Endodermal cell (in vitro differentiated cells): ENCODE measurements around the gene GPC4. TPM values are rescaled to one million over a fixed set of nuclear protein-coding genes. Genes with fewer than 3 reads are reported as not detected.

Experiments used
- DNase-seq: peaks from one replicate; pipeline ENCODE4 v3.0.0-alpha.2; 2017
- H3K27ac ChIP-seq: 2 replicates; pipeline ENCODE4 v1.5.1; 2013; ENCODE audit warnings: mild to moderate bottlenecking, low read depth, low read length, moderate library complexity
- H3K27me3 ChIP-seq: 2 replicates; pipeline ENCODE4 v1.6.1; 2013; ENCODE audit warnings: mild to moderate bottlenecking, low read length, moderate library complexity; ENCODE audit not compliant: insufficient read depth, control insufficient read depth, poor library complexity, severe bottlenecking
- H3K36me3 ChIP-seq: 2 replicates; pipeline ENCODE4 v1.7.0; 2013; ENCODE audit warnings: mild to moderate bottlenecking, low read length, moderate library complexity; ENCODE audit not compliant: control insufficient read depth, insufficient read depth
- H3K4me1 ChIP-seq: one replicate; pipeline ENCODE4 v1.7.0; 2013; ENCODE audit warnings: low read length; ENCODE audit not compliant: control insufficient read depth, insufficient read depth
- H3K4me3 ChIP-seq: 2 replicates; pipeline ENCODE4 v1.5.1; 2013; ENCODE audit warnings: mild to moderate bottlenecking, low read length, moderate library complexity
- H3K9ac ChIP-seq: 2 replicates; pipeline ENCODE4 v1.6.1; 2013; ENCODE audit warnings: mild to moderate bottlenecking, low read length, moderate library complexity; ENCODE audit not compliant: poor library complexity, severe bottlenecking; ENCODE audit errors: extremely low read depth
- H3K9me3 ChIP-seq: 2 replicates; pipeline ENCODE4 v1.6.1; 2013; ENCODE audit warnings: mild to moderate bottlenecking, low read length, moderate library complexity; ENCODE audit not compliant: control insufficient read depth
- H3K27ac Mint-ChIP-seq: 2 replicates; pipeline ENCODE4 v1.8.0; 2020; ENCODE audit warnings: mixed read lengths
- H3K27me3 Mint-ChIP-seq: 2 replicates; pipeline ENCODE4 v1.8.0; 2021; ENCODE audit warnings: mild to moderate bottlenecking, mixed read lengths; ENCODE audit not compliant: insufficient read depth
- H3K36me3 Mint-ChIP-seq: 2 replicates; pipeline ENCODE4 v1.8.0; 2020; ENCODE audit warnings: low read depth, mixed read lengths
- H3K4me1 Mint-ChIP-seq: 2 replicates; pipeline ENCODE4 v1.8.0; 2020; ENCODE audit warnings: mixed read lengths
- H3K4me3 Mint-ChIP-seq: 2 replicates; pipeline ENCODE4 v1.8.0; 2020; ENCODE audit warnings: mild to moderate bottlenecking, moderate library complexity, mixed read lengths
- H3K9me3 Mint-ChIP-seq: 2 replicates; pipeline ENCODE4 v1.8.0; 2020; ENCODE audit warnings: mild to moderate bottlenecking, mixed read lengths
- CTCF ChIP-seq: fragments of 200-600 bp; sonication (generic); conservative IDR thresholded peaks from 2 replicates; pipeline ENCODE4 v1.5.0; 2021; ENCODE audit warnings: antibody characterized with exemption, mild to moderate bottlenecking
- WGBS, 2 experiments: methylation state at CpG; one replicate each; pipeline versions ENCODE4 v1.1.5 to v1.1.7; 2013; ENCODE audit warnings: missing lambda C conversion rate in 2 of 2, mixed read lengths in 1 of 2; ENCODE audit not compliant: insufficient coverage in 1 of 2, insufficient read length in 1 of 2; 5-methylcytosine and 5-hydroxymethylcytosine counted together
- total RNA-seq, 2 donors: library from RNA; stranded (reverse); fragmentation: NEBNext Ultra II Directional in 1 of 2; extraction: Animal tissue kit (Norgen Biotek cat#: 25700) in 1 of 2; gene quantifications; 2 replicates in 1 of 2; 3 replicates in 1 of 2; pipeline ENCODE4 v1.2.1, GENCODE V29; 2021

GPC4 gene
- total RNA-seq, 2 donors from 2014 or later: 281 to 829 TPM

GRCh38 chrX:133374874-133375387 is 40.4 kb downstream of the GPC4 start:
- H3K4me1 ChIP-seq: peaks cover 8% of the 10 kb centered on the region
- Mint-ChIP-seq H3K27ac (no peak overlapping the region), H3K4me3 (no peak overlapping the region), H3K27me3 (no peaks in the 10 kb centered on the region), H3K36me3 (peaks cover 58% of the 10 kb centered on the region), H3K9me3 (no peaks in the 10 kb centered on the region), H3K4me1 (peaks cover 81% of the 10 kb centered on the region)
- no peak for TF ChIP-seq CTCF
- no peaks in the 10 kb centered on the region for H3K27me3 ChIP-seq
- H3K27ac ChIP-seq: no peak overlapping the region
- H3K36me3 ChIP-seq: peaks cover 57% of the 10 kb centered on the region
- DNase-seq: no peak
- no peaks in the 10 kb centered on the region for H3K9me3 ChIP-seq
- H3K9ac ChIP-seq: no peak overlapping the region
- no peak overlapping the region for H3K4me3 ChIP-seq
- 93% methylated on average over 2 of the region's 2 CpGs; no CpG with 5 or more reads in 1 of the 2 experiments for WGBS, 2 experiments

GRCh38 chrX:133373386-133374079 is 41.8 kb downstream of the GPC4 start:
- Mint-ChIP-seq H3K4me3 (no peak overlapping the region), H3K27me3 (no peaks in the 10 kb centered on the region), H3K27ac (peak overlapping the region; percentile 18), H3K9me3 (no peaks in the 10 kb centered on the region), H3K36me3 (peaks cover 55% of the 10 kb centered on the region), H3K4me1 (peaks cover 78% of the 10 kb centered on the region)
- no peak for DNase-seq
- Histone ChIP-seq H3K4me3 (no peak overlapping the region), H3K4me1 (peaks cover 8% of the 10 kb centered on the region), H3K36me3 (peaks cover 49% of the 10 kb centered on the region), H3K27me3 (no peaks in the 10 kb centered on the region), H3K9me3 (no peaks in the 10 kb centered on the region), H3K9ac (no peak overlapping the region), H3K27ac (no peak overlapping the region)
- WGBS, 2 experiments: 92 to 100% methylated on average over 1 to 2 of the region's 2 CpGs
- no peak for TF ChIP-seq CTCF

GRCh38 chrX:133370696-133371275 is 44.5 kb downstream of the GPC4 start:
- Mint-ChIP-seq H3K4me1 (peaks cover 72% of the 10 kb centered on the region), H3K4me3 (no peak overlapping the region), H3K27me3 (no peaks in the 10 kb centered on the region), H3K36me3 (peaks cover 63% of the 10 kb centered on the region), H3K27ac (no peak overlapping the region), H3K9me3 (no peaks in the 10 kb centered on the region)
- H3K27ac ChIP-seq: no peak overlapping the region
- no peaks in the 10 kb centered on the region for H3K27me3 ChIP-seq
- no peak overlapping the region for H3K4me3 ChIP-seq
- 89% methylated on average over 3 of the region's 3 CpGs; no CpG with 5 or more reads in 1 of the 2 experiments for WGBS, 2 experiments
- DNase-seq: no peak
- no peaks in the 10 kb centered on the region for H3K4me1 ChIP-seq
- H3K9ac ChIP-seq: no peak overlapping the region
- peaks cover 50% of the 10 kb centered on the region for H3K36me3 ChIP-seq
- TF ChIP-seq CTCF: no peak
- H3K9me3 ChIP-seq: no peaks in the 10 kb centered on the region
